Mesothelial cell of epicardium (in vitro differentiated cells): ENCODE results near the gene ETS1. TPM values are rescaled to one million over a fixed set of nuclear protein-coding genes. Genes with fewer than 3 reads are reported as not detected.
"Not testable (repeated sequence)": the region's sequence is repeated elsewhere in the genome, so short reads cannot be mapped to it uniquely, and the experiment has no call there.

ENCODE experiments used
- DNase-seq, 2 experiments: peaks; one replicate each; pipeline ENCODE4 v3.0.0; 2021; ENCODE audit warnings: low spot score in 2 of 2; ENCODE audit not compliant: unreplicated experiment in 2 of 2
- H3K27ac Mint-ChIP-seq: 2 replicates; pipeline ENCODE4 v1.8.0; 2021; ENCODE audit warnings: mixed read lengths
- H3K27me3 Mint-ChIP-seq: 2 replicates; pipeline ENCODE4 v1.8.0; 2021; ENCODE audit warnings: low read depth, mixed read lengths
- H3K36me3 Mint-ChIP-seq: 2 replicates; pipeline ENCODE4 v1.8.0; 2021; ENCODE audit warnings: mixed read lengths
- H3K4me1 Mint-ChIP-seq: 2 replicates; pipeline ENCODE4 v1.8.0; 2021; ENCODE audit warnings: mixed read lengths
- H3K4me3 Mint-ChIP-seq: 2 replicates; pipeline ENCODE4 v1.8.0; 2021; ENCODE audit warnings: mild to moderate bottlenecking, moderate library complexity, mixed read lengths
- H3K9me3 Mint-ChIP-seq: 2 replicates; pipeline ENCODE4 v1.8.0; 2021; ENCODE audit warnings: mixed read lengths
- total RNA-seq: library from RNA; stranded (reverse); gene quantifications from 3 replicates; pipeline ENCODE4 v1.2.1, GENCODE V29; 2021
- TF ChIP-seq, protein P1 (sequence below): fragments of 200-600 bp; sonication (generic); IDR thresholded peaks from one replicate; pipeline ENCODE4 v1.5.0; 2021; ENCODE audit warnings: antibody characterized with exemption; ENCODE audit not compliant: unreplicated experiment

Gene ETS1
- total RNA-seq, 1 donor from 2014 or later: 29.7 TPM

DNA sequence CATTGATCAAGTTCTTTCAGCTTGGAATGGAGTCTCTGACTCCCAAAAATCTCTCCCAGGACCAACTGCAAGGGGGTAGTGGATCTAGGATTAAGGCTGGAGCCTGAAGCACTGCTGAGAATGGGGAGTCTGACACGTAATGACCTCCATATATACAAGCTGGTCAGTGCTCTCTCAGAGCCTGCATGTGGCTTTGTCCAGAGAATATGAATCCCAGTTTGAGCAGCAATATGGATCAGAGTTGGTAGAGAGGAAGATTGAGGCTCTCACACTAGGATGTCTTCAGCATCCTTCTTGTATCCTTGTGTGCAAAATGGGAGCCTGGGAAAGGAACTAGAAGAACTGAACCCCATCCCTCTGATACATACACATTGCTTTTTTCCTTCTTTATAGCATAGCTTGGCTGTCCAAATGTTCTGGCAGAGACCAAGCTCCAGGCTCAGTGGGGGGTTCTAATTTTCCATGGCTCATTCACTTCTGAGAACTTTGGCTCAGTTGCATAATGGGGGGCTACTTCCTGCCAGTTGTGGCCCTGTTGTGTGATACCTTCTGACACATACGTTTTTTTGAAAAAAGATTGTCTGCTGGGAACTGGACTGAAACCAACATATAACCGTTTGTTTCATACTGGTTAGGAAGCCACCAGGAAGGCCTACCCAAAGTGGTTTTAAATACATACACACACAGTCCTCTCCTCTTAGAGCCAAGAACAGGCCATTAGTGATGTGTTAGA is 138.2 kb downstream of the ETS1 start:
- TF ChIP-seq, protein P1, sequence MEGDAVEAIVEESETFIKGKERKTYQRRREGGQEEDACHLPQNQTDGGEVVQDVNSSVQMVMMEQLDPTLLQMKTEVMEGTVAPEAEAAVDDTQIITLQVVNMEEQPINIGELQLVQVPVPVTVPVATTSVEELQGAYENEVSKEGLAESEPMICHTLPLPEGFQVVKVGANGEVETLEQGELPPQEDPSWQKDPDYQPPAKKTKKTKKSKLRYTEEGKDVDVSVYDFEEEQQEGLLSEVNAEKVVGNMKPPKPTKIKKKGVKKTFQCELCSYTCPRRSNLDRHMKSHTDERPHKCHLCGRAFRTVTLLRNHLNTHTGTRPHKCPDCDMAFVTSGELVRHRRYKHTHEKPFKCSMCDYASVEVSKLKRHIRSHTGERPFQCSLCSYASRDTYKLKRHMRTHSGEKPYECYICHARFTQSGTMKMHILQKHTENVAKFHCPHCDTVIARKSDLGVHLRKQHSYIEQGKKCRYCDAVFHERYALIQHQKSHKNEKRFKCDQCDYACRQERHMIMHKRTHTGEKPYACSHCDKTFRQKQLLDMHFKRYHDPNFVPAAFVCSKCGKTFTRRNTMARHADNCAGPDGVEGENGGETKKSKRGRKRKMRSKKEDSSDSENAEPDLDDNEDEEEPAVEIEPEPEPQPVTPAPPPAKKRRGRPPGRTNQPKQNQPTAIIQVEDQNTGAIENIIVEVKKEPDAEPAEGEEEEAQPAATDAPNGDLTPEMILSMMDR: no peak
- DNase-seq: no peak
- Mint-ChIP-seq H3K9me3 (peaks cover 16% of the 10 kb centered on the region), H3K36me3 (peaks cover 7% of the 10 kb centered on the region), H3K4me1 (peaks cover 9% of the 10 kb centered on the region), H3K27me3 (no peaks in the 10 kb centered on the region), H3K4me3 (no peak overlapping the region), H3K27ac (no peak overlapping the region)

DNA sequence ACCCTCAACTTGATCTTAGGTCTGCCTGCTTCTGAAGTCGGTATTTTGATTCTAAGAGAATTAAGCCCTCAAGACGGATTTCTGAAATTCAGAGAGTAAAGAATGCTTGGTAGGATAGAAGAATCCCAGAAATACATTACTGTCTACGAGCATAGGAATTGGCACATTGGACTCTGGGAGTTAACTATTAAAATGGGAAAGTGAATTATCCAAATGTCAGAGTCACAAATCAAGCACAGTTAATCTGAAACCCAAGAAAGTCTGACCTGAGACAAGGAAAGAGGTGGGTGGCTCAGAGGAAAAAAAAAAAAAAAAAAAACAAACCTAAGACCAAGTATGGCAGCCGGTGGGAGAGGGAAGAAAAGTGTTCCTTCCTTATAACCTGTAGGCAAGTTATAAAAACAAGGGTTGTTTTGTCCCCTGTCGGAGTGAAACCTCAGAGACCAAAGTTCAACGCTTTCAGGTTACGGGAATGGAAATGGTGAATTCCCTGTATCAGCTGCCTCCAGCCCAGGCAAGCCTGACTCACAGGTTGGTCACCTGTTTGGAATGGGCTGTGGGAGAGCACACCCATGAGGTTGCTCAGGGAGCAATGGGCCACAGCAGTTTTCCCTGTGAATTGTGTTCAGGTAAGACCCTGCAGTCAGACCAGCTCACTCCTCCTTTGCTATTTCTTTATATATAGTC is 139.0 kb downstream of the ETS1 start:
- Mint-ChIP-seq H3K36me3 (peaks cover 7% of the 10 kb centered on the region), H3K4me1 (peaks cover 4% of the 10 kb centered on the region), H3K27me3 (no peaks in the 10 kb centered on the region), H3K9me3 (peaks cover 16% of the 10 kb centered on the region), H3K4me3 (no peak overlapping the region), H3K27ac (no peak overlapping the region)
- DNase-seq: no peak
- TF ChIP-seq, protein P1: no peak

- TF ChIP-seq, protein P1: no peak
- DNase-seq: no peak
- Mint-ChIP-seq H3K9me3 (peaks cover 16% of the 10 kb centered on the region), H3K4me1 (no peaks in the 10 kb centered on the region), H3K36me3 (peaks cover 7% of the 10 kb centered on the region), H3K4me3 (no peak overlapping the region), H3K27ac (no peak overlapping the region), H3K27me3 (no peaks in the 10 kb centered on the region)
Measured at GRCh38 chr11:128447233-128447632, 140.1 kb downstream of the ETS1 start.

DNA sequence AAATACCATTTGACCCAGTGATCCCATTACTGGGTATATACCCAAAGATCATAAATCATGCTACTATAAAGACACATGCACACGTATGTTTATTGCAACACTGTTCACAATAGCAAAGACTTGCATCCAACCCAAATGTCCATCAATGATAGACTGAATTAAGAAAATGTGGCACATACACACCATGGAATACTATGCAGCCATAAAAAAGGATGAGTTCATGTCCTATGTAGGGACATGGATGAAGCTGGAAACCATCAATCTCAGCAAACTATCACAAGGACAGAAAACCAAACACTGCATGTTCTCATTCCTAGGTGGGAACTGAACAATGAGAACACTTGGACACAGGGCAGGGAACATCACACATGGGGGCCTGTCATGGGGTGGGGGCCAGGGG is 141.4 kb downstream of the ETS1 start:
- H3K36me3 Mint-ChIP-seq: not testable (repeated sequence)

DNA sequence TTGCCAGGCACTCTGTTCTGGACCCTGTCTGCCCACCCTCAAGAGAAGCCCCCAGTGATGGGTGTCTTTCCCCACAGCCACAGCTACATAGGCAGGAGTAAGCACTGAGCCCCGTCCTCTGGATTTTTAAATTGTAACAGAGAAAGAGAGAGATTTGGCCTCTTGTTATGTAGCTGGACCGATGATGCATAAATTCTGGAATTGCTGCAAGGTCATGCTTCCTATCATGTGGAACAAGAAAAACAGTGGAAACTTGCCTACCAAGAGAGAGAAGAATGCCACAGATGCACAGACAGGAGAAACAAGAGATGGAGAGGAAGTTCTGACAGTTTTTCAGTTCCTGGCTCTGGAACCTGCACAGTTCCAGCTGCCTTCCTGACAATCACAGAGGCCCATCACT is 150.2 kb downstream of the ETS1 start:
- Mint-ChIP-seq H3K27me3 (no peaks in the 10 kb centered on the region), H3K4me3 (no peak overlapping the region), H3K27ac (no peak overlapping the region), H3K9me3 (peaks cover 7% of the 10 kb centered on the region), H3K4me1 (no peaks in the 10 kb centered on the region), H3K36me3 (no peaks in the 10 kb centered on the region)
- DNase-seq: no peak
- TF ChIP-seq, protein P1: no peak

More for the DNA sequence above, 141.4 kb downstream of the ETS1 start:
- H3K9me3 Mint-ChIP-seq: peaks cover 20% of the 10 kb centered on the region
- H3K27me3 Mint-ChIP-seq, H3K4me1 Mint-ChIP-seq, H3K27ac Mint-ChIP-seq, H3K4me3 Mint-ChIP-seq, DNase-seq: not testable (repeated sequence)

GRCh38 chr11:128434818-128435217 is 152.5 kb downstream of the ETS1 start:
- TF ChIP-seq, protein P1: no peak
- H3K9me3 Mint-ChIP-seq: peaks cover 3% of the 10 kb centered on the region
- no peaks in the 10 kb centered on the region for H3K27me3 Mint-ChIP-seq
- no peaks in the 10 kb centered on the region for H3K36me3 Mint-ChIP-seq
- H3K4me3 Mint-ChIP-seq: no peak overlapping the region
- no peak for DNase-seq
- no peak overlapping the region for H3K27ac Mint-ChIP-seq
- H3K4me1 Mint-ChIP-seq: peaks cover 6% of the 10 kb centered on the region
